NCI-H82 (cell line): ENCODE data around the gene SPRR3.
"Not testable (repeated sequence)": the region's sequence is repeated elsewhere in the genome, so short reads cannot be mapped to it uniquely, and the experiment has no call there.

ENCODE experiments used
- DNase-seq: peaks from one replicate; lab custom pipeline; 2025; lab: John Stamatoyannopoulos, UW

SPRR3 gene

DNA sequence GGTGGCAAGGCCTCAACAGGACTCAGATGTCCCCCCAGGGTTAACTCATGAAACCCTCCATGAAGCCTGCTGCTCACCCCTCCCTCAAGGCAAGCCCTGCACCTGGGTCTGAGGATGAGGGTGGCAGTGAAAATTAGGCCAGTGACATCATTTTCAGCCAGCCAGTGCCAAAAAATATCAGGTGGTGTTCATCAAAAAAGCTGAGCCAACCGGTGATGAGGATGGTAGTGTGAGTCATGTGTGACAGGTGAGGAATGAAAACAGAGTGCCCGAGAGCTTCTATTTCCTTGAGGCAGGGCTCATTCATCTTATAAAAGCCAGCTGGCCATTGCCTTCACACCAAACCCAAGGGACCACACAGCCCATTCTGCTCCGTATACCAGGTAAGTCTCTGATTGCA is 17.8 kb upstream of the SPRR3 start, which contains the start of gene SPRR1A:
TSS of gene SPRR1A (plus strand) at position 339 of the 400 bp plus-strand sequence. CDS start 1,150 bp downstream, outside the sequence.
- DNase-seq, result no peak

DNA sequence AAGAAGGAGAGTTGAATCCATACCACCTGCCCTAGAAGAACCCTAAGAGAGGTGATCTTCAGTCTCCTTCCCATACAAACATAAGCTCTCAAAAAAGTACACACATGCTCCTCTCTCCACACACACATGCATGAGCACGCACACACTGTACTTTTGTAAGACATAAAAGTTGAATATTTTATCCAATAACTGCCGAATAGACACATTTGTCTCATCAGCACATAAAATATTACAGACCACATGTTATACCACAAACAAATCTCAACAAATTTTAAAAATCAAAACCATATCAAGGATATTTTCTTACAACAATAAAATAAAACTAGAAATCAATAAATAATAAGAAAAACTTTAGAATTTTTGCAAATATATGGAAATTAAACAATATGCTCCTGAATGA is 15.0 kb upstream of the SPRR3 start:
- no peak for DNase-seq

DNA sequence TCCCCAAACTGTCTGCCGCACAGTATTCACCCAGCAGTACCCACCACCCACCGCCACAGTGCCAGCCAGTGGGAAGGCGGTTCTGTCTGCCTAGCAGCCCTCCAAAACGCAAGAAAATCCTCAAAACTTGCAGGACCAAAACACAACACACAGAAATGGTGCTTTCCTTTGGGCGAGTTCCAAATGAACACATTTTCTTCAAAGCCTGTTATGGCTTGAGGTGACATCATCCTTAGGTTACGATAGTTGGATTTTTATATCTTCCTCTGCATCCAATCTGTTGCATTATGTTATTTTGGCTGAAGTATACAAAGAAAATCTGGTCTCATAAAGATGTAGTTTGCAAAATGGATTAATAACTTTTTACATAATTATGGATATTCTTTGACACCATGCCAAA is 8.4 kb upstream of the SPRR3 start:
- DNase-seq, result no peak

DNA sequence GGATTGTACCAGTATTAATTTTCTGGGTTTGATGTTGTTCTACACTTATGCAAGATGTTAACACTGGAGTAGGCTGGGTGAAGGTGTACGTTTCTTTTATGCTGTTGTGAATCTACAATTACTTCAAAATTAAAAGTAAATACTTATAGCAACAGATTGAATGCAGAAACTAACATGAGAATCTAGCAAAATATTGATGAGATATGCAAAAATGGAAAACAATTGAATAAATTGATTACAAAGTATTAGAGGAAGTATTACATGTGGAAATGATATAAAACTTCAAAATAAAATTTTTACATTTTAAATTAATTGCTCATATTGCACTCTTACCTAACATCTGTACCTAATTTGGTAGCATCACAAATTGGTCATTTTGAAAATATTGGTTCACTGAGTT is 5.7 kb upstream of the SPRR3 start:
- no peak for DNase-seq

DNA sequence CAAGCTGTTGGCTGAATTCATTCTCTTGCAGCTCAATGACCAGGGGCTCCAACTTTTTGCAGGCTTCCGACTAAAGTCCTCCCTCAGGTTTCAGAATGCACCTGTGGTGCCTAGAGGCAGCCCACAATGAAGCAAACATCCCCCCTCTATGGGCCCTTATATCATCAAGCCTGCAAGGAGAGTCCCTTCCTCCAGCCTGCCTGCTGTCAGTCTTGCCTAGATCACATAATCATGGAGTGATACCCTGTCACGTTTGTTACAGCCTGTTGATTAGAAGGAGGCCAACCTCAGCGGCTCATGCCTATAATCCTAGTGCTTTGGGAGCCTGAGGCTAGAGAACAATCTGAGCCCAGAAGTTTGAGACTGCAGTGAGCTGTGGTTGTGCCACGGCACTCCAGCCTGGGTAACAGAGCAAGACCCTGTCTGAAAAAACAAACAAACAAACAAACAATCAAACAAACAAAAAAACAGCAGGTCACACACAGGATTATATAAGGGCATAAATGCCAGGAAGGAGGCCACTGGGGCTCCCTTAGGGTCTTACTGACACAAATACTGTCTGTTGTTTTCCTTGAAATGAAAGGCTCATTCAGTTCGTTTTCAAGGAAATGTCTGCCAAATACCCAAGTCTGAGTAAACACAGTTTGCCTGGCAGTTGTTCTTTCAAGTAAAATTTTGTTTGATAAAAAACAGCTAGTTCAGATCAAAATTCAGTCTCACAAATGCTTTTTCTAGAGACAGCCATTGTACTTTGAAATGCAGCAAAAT is 4.7 kb upstream of the SPRR3 start:
- peak; percentile 64 for DNase-seq

DNA sequence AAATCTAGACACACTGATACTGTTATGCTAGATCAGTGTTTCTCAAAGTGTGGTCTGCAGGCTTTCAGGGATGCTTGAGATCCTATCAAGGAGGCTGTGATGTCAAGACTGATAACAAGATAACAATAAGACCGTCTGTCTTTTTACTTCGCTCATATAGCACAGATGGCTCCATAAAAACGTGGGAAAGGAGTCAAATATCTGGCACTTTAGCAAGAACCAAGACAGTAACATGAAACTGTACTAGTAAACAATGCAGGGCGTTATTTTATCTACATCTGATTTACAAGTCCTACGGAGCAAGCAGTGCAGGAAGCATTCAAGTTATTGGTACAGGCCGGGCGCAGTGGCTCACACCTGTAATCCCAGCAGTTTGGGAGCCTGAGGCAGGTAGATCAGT is 3.6 kb upstream of the SPRR3 start:
- DNase-seq, result peak; percentile 39

DNA sequence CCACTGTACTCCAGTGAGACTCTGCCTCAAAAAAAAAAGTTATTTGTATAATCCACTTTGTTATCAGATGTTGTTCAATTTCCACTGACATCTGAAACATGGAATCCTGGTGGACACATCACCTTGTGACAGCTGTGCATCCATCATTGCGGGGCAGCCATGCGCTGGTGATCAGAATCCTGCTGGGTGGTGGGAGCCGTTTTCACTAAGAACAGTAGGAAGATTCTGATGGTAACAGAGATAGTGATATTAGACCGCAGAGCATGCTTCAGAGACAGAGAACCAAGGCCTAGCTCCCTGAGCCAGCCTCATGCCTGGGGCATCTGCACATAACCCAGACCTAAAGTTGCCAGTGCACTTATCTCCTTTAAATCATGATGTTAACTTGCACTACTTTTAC is 3.1 kb upstream of the SPRR3 start:
- DNase-seq, result no peak

DNA sequence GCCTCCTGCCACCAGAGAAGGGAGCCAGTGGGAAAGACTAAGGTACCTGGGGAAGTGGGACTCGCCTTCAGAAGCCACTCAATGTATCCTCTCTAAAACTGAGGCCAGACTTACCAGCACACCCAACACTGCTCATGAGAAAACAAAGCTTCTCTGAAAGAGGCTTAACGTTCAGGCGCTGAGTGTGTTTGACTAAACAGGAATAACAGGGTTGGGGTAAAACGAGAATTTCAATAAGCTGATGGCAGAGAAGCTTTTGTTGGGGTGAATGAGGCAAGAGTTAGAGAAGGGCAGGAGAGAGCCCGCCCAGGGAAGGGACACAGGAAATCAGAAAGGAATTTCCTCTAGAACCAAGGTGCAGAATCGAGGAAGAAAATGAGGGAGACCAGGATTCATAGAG is 1.7 kb upstream of the SPRR3 start:
- DNase-seq, result no peak

DNA sequence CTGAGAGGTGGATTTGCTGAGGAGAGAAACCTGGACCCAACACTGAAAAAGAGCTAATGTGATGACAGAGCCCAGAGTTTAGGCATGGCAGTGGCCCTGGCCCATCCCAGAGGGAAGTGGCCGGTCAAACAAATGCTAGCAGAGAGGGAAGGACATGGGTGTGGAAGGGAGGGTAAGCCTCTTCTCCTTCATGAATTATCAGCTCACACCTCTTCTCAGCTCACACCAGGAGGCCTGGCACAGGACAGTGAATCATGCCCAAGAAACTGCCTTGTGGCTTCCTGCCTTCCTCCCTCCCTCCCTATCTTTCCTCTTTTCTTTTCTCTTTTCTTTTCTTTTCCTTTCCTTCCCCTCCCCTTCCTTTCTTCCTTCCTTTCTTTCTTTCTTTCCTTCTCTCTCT is 1.3 kb upstream of the SPRR3 start:
- DNase-seq, result no peak

DNA sequence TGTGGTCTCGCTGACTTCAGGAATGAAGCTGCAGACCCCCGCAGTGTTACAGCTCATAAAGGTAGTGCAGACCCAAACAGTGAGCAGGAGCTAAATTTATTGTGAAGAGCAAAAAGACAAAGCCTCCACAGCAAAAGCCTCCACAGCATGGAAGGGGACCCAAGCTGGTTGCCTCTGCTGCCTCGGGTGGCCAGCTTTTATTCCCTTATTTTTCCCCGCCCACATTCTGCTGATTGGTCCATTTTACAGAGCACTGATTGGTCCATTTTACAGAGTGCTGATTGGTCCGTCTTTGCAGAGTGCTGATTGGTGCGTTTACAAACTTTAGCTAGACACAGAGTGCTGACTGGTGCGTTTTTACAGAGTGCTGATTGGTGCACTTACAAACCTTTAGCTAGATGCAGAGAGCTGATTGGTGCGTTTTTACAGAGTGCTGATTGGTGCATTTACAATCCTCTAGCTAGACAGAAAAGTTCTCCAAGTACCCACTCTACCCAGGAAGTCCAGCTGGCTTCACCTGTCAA is 9.7 kb downstream of the SPRR3 start:
- not testable (repeated sequence) for DNase-seq

DNA sequence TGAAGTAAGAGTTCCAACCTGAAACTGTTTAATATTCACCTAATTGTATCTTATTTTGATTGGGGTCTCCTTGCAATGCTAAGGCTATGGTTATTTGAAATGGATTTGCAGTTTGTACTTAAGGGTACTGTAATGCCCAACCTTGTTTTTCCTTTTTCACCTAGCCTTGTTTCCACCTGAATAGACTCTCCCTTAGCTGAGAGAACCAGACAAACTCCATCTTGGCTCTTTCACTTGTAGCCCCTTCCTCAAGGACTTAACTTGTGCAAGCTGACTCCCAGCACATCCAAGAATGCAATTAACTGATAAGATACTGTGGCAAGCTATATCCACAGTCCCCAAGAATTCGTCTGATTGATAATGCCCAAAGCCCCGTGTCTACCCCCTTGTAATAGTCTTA is 20.3 kb downstream of the SPRR3 start:
- not testable (repeated sequence) for DNase-seq

DNA sequence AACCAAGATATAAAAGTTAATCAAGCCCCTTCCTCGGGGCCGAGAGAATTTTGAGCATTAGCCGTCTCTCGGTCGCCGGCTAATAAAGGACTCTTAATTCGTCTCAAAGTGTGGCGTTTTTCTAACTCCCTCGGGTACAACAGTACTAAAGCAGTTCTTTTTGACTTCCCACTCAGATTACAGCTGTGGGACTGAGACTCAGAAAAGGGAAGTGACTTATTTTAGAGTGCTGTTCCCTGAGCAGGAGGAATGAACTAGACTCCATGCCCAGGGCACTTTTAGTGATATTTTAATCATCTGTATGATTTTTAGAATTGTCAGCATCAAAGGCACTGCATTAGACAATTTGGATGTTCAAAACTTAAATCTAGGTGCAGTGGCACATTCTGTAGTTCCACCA is 20.8 kb downstream of the SPRR3 start:
- not testable (repeated sequence) for DNase-seq

DNA sequence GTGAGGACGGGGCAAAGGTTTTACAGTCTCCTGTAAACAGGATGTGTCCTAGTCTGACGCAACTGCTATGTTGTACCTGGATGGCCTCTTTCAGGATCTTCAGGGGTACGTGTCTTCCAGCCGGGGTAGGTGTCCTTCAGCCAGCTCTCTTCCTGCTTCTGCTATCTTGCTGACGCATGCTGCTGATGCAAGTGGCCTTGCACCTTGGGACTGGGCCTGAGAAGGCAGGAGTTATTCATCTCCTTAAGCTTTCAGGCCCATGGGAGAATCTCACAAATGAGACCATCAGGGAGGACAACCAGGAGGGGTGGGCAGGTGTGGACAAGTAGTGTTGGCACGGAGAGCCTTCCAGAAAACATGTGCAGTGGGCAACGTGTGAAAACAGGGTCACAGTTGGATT is 21.6 kb downstream of the SPRR3 start:
- DNase-seq, result no peak

DNA sequence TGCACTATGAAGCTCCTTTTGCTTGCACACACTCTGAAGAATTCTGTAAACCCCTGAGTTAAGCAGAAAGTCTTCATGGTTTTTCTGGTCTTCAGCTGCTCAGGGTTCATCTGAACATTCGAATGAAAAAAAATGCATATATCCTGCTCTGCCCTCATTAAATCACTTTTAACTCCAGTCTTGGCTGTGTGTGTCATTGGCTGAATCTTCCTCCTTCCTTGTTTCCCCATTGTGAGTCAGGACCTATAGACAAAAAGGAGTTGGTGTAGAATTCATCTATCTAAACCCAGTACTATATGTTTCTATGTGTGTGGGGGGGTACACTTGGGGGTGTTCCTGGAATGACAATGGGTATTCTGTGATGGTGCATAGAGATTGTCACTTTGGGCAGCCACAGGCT is 22.9 kb downstream of the SPRR3 start:
- no peak for DNase-seq

DNA sequence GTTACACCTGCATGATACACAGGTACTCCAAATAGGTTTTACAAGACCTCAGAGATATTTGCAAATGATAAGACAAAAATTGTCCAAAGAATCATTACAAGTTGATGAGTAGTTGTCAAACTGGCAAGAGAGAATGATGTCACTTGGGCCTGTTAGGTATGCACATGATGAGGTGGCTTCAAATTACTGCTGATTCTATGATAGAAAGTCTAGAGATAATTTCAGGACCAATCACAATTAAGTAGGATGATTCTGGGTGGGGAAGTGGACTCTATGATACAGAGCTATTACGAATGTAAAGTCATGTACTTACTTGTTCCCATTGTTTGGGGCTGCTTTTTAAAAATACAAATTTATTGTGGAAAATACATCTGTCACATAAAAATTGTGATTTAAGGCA is 24.2 kb downstream of the SPRR3 start:
- DNase-seq, result no peak

DNA sequence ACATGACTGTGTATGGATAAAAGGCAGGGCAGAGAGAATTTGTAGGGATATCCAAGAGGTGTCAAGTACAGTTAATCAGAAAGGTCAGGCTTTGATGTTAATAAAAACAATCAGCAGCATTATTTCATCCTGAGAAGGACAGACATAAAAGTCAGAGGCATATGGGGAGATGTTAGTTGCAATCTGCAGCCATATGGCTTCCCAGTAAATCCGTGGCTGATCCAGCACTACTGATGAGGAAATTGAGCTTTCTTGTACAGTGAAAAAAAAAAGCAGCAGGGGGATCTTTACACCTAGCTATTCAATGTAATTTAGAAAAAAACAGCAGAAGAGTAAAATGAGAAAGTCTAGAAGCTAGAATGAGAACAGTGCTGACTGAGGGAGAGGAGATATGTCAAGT is 27.2 kb downstream of the SPRR3 start:
- DNase-seq, result peak; percentile 70

DNA sequence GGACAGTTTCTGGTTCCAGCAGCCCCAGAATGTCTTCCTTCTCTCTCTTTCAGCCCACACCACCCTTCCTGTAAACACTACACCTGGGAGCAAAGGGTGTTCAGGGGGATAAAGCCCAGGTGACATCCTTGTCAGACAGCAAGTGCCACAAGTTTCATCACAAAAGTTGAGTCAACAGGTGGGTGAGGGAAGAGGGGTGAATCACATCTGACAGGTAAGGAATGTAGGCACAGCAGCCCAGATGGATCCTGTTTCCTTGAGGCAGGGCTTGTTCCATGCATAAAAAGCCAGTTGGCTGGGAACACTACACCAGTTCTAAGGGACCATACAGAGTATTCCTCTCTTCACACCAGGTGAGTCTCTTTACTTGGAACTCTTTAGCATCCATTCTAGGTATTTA is 29.3 kb downstream of the SPRR3 start, which contains the start of gene SPRR1B:
TSS of gene SPRR1B (plus strand) at position 309 of the 400 bp plus-strand sequence. CDS start 1,143 bp downstream, outside the sequence.
- DNase-seq, result no peak

DNA sequence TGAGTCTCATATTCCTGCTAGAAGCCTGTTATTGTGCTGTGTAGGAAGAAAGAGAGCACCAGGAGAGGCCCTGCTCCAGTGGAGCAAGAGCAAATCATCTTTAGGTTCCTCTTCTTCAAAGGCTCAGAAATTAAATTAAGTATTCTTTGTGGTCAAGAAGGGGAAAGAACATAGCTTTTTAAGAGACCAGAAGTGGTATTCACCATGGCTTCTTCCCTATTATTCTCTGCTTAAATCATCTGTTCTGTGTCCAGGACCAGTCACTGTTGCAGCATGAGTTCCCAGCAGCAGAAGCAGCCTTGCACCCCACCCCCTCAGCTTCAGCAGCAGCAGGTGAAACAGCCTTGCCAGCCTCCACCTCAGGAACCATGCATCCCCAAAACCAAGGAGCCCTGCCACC is 30.5 kb downstream of the SPRR3 start:
- no peak for DNase-seq

DNA sequence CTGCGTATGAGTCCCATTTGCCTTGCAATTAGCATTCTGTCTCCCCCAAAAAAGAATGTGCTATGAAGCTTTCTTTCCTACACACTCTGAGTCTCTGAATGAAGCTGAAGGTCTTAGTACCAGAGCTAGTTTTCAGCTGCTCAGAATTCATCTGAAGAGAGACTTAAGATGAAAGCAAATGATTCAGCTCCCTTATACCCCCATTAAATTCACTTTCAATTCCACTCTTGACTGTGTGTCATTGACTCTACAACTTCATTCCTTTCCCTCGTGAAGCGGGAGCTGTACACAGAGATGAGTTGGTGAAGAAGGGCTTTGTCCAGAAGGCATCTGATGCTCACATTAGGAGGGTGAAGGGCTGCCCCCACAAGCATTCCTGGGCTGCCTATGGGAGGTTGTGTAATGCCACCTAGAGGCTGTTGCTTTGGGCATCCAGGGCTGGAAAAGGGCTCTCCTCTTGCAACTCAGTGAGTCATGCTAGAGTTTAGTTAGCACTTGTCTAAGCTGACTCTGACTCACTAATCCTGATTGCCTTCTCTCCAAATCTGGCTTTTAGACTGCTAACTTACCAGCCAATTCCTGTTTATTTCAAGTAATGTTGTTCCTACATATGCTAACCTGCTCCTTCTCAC is 31.2 kb downstream of the SPRR3 start:
- DNase-seq, result peak; percentile 67

DNA sequence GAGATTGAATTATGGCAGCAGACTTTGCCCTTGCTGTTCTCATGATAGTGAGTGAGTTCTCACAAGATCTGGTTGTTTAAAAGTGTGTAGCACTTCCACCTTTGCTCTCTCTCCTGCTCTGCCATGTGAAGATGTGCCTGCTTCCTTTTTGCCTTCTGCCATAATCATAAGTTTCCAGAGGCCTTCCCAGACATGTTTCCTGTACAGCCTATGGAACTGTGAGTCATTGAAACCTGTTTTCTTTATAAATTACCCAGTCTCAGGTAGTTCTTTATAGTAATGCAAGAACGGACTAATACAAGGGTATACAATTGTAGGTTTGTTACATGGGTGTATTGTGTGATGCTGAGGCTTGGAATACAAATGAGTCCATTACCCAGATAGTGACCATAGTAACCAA is 33.7 kb downstream of the SPRR3 start:
- no peak for DNase-seq

DNA sequence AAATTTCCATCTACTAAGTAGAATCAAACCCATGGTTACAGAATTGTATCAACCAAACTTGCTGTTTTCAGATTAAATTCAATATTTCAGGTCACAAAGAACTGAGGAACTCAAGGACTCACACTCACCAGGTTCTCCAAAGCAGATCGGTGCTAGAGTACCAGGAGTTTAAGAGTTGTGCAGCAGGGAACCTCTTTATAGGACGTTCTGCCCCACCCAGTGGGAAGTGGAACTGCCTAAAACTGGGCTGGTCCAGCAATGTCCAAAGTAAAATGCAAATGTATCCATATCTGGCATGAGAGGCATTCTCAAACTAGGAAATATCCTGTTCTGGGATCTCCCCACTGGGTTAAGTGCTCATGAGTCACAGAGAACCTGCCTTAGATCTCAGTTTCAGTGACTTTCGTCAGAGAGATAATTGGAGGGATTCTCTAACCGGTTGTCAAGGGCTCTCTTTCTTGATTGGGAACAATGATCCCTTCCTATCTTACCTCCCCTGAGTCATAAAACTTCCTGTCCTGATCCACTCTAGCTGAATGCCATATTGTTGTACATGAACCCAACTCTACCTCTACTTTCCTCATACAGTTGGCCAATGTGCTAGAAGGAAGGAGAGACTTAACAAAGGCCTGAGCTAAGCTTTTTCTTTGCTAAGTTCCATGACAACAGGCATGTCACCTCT is 39.5 kb downstream of the SPRR3 start, which contains the start of gene SPRR2D:
TSS of gene SPRR2D (minus strand) at position 171 of the 682 bp plus-strand sequence. CDS start 774 bp downstream, outside the sequence.
- DNase-seq, result no peak

DNA sequence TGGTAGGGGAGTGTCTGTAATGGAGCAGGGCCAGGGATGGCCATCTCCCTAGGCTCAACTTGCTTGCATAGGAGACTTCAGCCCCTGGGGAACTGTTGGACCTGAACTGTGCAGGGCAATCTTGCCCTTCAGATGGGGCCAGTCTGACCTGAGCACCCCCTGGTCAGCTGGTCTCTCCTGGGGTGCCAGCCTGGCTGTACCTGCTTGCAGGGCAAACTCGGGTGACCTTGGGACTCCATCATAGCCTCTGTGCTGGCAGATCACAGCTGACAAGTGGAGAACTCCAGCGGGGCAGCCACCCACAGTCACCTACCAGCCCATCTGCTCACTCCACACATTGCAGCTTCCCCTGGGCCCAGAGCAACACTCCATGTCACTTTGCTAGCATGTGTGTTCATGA is 47.7 kb downstream of the SPRR3 start:
- DNase-seq, result no peak
